H9 (cell line): ENCODE data around the gene TTN. TPM values are rescaled to one million over a fixed set of nuclear protein-coding genes. Genes with fewer than 3 reads are reported as not detected.

Experiments
- DNase-seq: peaks from one replicate; pipeline ENCODE4 v3.0.0-alpha.2; 2017
- H2AFZ ChIP-seq: one replicate; pipeline ENCODE4 v1.6.1; 2013; ENCODE audit warnings: mild to moderate bottlenecking, low read length, control low read depth, moderate library complexity
- H2AK5ac ChIP-seq: 2 replicates; pipeline ENCODE4 v1.6.1; 2013; ENCODE audit warnings: low read length, control low read depth, mixed read lengths; ENCODE audit not compliant: insufficient read length
- H2BK120ac ChIP-seq: one replicate; pipeline ENCODE4 v1.6.1; 2013; ENCODE audit warnings: low read depth, mild to moderate bottlenecking, low read length, control low read depth, inconsistent platforms; ENCODE audit not compliant: poor library complexity, severe bottlenecking
- H2BK12ac ChIP-seq: 2 replicates; pipeline ENCODE4 v1.6.1; 2013; ENCODE audit warnings: low read length, control low read depth, mixed read lengths, low read depth; ENCODE audit not compliant: insufficient read length
- H2BK15ac ChIP-seq: 2 replicates; pipeline ENCODE4 v1.6.1; 2013; ENCODE audit warnings: low read depth, low read length, control low read depth
- H2BK20ac ChIP-seq: one replicate; pipeline ENCODE4 v1.6.1; 2013; ENCODE audit warnings: low read depth, mild to moderate bottlenecking, low read length, control low read depth, inconsistent platforms; ENCODE audit not compliant: poor library complexity, severe bottlenecking
- H2BK5ac ChIP-seq: 2 replicates; pipeline ENCODE4 v1.6.1; 2013; ENCODE audit warnings: low read length, control low read depth, mixed read lengths; ENCODE audit not compliant: insufficient read length
- H3K14ac ChIP-seq: 2 replicates; pipeline ENCODE4 v1.6.1; 2013; ENCODE audit warnings: low read length, control low read depth; ENCODE audit not compliant: insufficient read depth
- H3K18ac ChIP-seq: 2 replicates; pipeline ENCODE4 v1.6.1; 2013; ENCODE audit warnings: low read depth, mild to moderate bottlenecking, mixed read lengths, low read length, control low read depth; ENCODE audit not compliant: insufficient read length
- H3K23ac ChIP-seq: 2 replicates; pipeline ENCODE4 v1.6.1; 2013; ENCODE audit warnings: low read length, control low read depth, mixed read lengths, low read depth; ENCODE audit not compliant: insufficient read length
- H3K23me2 ChIP-seq: 2 replicates; pipeline ENCODE4 v1.6.1; 2013; ENCODE audit warnings: low read depth, mild to moderate bottlenecking, mixed read lengths, low read length, control low read depth; ENCODE audit not compliant: insufficient read length, poor library complexity, severe bottlenecking
- H3K27ac ChIP-seq: 2 replicates; pipeline ENCODE4 v1.5.1; 2013; ENCODE audit warnings: low read length, control low read depth, mixed read lengths, low read depth; ENCODE audit not compliant: insufficient read length
- H3K27me3 ChIP-seq: 2 replicates; pipeline ENCODE4 v1.6.1; 2013; ENCODE audit warnings: low read length, control low read depth, inconsistent platforms; ENCODE audit not compliant: insufficient read depth
- H3K4ac ChIP-seq: 2 replicates; pipeline ENCODE4 v1.6.1; 2013; ENCODE audit warnings: low read depth, mild to moderate bottlenecking, control low read depth, inconsistent platforms, low read length, moderate library complexity
- H3K4me1 ChIP-seq: 2 replicates; pipeline ENCODE4 v1.6.1; 2013; ENCODE audit warnings: low read length, control low read depth, inconsistent platforms; ENCODE audit not compliant: insufficient read depth
- H3K4me2 ChIP-seq: 2 replicates; pipeline ENCODE4 v1.6.1; 2013; ENCODE audit warnings: low read length, control low read depth, mixed read lengths; ENCODE audit not compliant: insufficient read length, insufficient read depth
- H3K56ac ChIP-seq: 2 replicates; pipeline ENCODE4 v1.6.1; 2013; ENCODE audit warnings: low read depth, mild to moderate bottlenecking, mixed read lengths, low read length, control low read depth; ENCODE audit not compliant: insufficient read length
- H3K79me1 ChIP-seq: 2 replicates; pipeline ENCODE4 v1.6.1; 2013; ENCODE audit warnings: low read depth, mild to moderate bottlenecking, moderate library complexity, low read length, control low read depth, inconsistent platforms; ENCODE audit not compliant: insufficient read depth, poor library complexity, severe bottlenecking
- H3K79me2 ChIP-seq: 2 replicates; pipeline ENCODE4 v1.6.1; 2013; ENCODE audit warnings: low read length, control low read depth, inconsistent platforms; ENCODE audit not compliant: insufficient read depth
- H3K9ac ChIP-seq: 2 replicates; pipeline ENCODE4 v1.6.1; 2013; ENCODE audit warnings: low read length, control low read depth, mixed read lengths; ENCODE audit not compliant: insufficient read length; ENCODE audit errors: extremely low read depth
- H3K9me3 ChIP-seq: one replicate; pipeline ENCODE4 v1.6.1; 2013; ENCODE audit warnings: low read depth, low read length, inconsistent platforms; ENCODE audit not compliant: control insufficient read depth
- H3T11ph ChIP-seq: one replicate; pipeline ENCODE4 v1.6.1; 2013; ENCODE audit warnings: mild to moderate bottlenecking, low read length, control low read depth, inconsistent platforms
- H4K20me1 ChIP-seq: one replicate; pipeline ENCODE4 v1.6.1; 2013; ENCODE audit not compliant: control insufficient read depth, insufficient read length, insufficient read depth
- H4K5ac ChIP-seq: 2 replicates; pipeline ENCODE4 v1.6.1; 2013; ENCODE audit warnings: low read depth, mild to moderate bottlenecking, mixed read lengths, low read length, control low read depth; ENCODE audit not compliant: insufficient read length
- H4K8ac ChIP-seq: replicated peaks from 2 replicates; pipeline ENCODE4 v1.6.1; 2013; ENCODE audit warnings: low read length, control low read depth, mixed read lengths, low read depth; ENCODE audit not compliant: insufficient read length
- H4K91ac ChIP-seq: 2 replicates; pipeline ENCODE4 v1.6.1; 2013; ENCODE audit warnings: low read depth, mild to moderate bottlenecking, moderate library complexity, mixed read lengths, low read length, control low read depth; ENCODE audit not compliant: insufficient read length
- H3K27ac Mint-ChIP-seq, 3 experiments: 2 replicates in 2 of 3; 3 replicates in 1 of 3; pipeline ENCODE4 v1.8.0; 2020 to 2021; ENCODE audit warnings: mixed read lengths in 3 of 3, mild to moderate bottlenecking in 1 of 3, moderate library complexity in 1 of 3
- H3K27me3 Mint-ChIP-seq: 2 replicates; pipeline ENCODE4 v1.8.0; 2021; ENCODE audit warnings: low read depth, mild to moderate bottlenecking, moderate library complexity, mixed read lengths
- H3K36me3 Mint-ChIP-seq, 3 experiments: 2 replicates in 2 of 3; 3 replicates in 1 of 3; pipeline ENCODE4 v1.8.0; 2020 to 2021; ENCODE audit warnings: low read depth in 3 of 3, mixed read lengths in 3 of 3; ENCODE audit not compliant: insufficient read depth in 1 of 3
- H3K4me1 Mint-ChIP-seq, 2 experiments: 2 replicates each; pipeline ENCODE4 v1.8.0; 2020; ENCODE audit warnings: mixed read lengths in 2 of 2
- H3K4me3 Mint-ChIP-seq, 2 experiments: 2 replicates in 1 of 2; 3 replicates in 1 of 2; pipeline ENCODE4 v1.8.0; 2020 to 2021; ENCODE audit warnings: mild to moderate bottlenecking in 2 of 2, mixed read lengths in 2 of 2, moderate library complexity in 1 of 2
- H3K9me3 Mint-ChIP-seq, 2 experiments: 2 replicates in 1 of 2; 3 replicates in 1 of 2; pipeline ENCODE4 v1.8.0; 2020; ENCODE audit warnings: mild to moderate bottlenecking in 2 of 2, mixed read lengths in 2 of 2, moderate library complexity in 1 of 2
- CTCF ChIP-seq: fragments of 200-600 bp; sonication (generic); conservative IDR thresholded peaks from 3 replicates; pipeline ENCODE4 v1.8.0; 2021; ENCODE audit warnings: antibody characterized with exemption, mild to moderate bottlenecking
- WGBS: extraction: QIAGEN DNeasy Blood & Tissue Kit; methylation state at CpG from one replicate; pipeline ENCODE4 v1.1.7; 2013; ENCODE audit warnings: missing lambda C conversion rate, low lambda C conversion rate, mixed read lengths; ENCODE audit not compliant: insufficient read length; ENCODE audit errors: extremely low coverage; 5-methylcytosine and 5-hydroxymethylcytosine counted together
- total RNA-seq: library from RNA; stranded (reverse); gene quantifications from 2 replicates; pipeline ENCODE4 v1.2.1, GENCODE V29; 2021

TTN gene
- total RNA-seq, 1 experiment from 2014 or later = 0.70 TPM

GRCh38 chr2:178800510-178800909 lies 6.7 kb downstream of the TTN start:
- Histone ChIP-seq H3K4me1 (no peaks in the 10 kb centered on the region), H2BK120ac (no peak overlapping the region), H3K23me2 (no peaks in the 10 kb centered on the region), H3K9me3 (no peaks in the 10 kb centered on the region), H3K23ac (no peak overlapping the region), H3K9ac (no peak overlapping the region), H2BK12ac (no peak overlapping the region), H3K4ac (no peak overlapping the region), H2BK20ac (no peak overlapping the region), H4K20me1 (no peaks in the 10 kb centered on the region), H2BK15ac (no peak overlapping the region), H3K4me2 (no peak overlapping the region), H3K56ac (no peak overlapping the region), H4K91ac (no peak overlapping the region), H2BK5ac (no peak overlapping the region), H3K14ac (no peak overlapping the region), H4K5ac (no peak overlapping the region), H2AFZ (no peak overlapping the region), H4K8ac (no peak overlapping the region), H3T11ph (no peak overlapping the region), H3K18ac (no peak overlapping the region), H3K79me1 (no peaks in the 10 kb centered on the region), H3K79me2 (no peaks in the 10 kb centered on the region), H3K27me3 (no peaks in the 10 kb centered on the region), H2AK5ac (no peak overlapping the region), H3K27ac (no peak overlapping the region)
- peaks cover 3 to 4% of the 10 kb centered on the region in 2 experiments; a peak in 1 of 4 replicates for H3K4me1 Mint-ChIP-seq
- H3K4me3 Mint-ChIP-seq = no peak overlapping the region
- no peak for TF ChIP-seq CTCF
- no peaks in the 10 kb centered on the region; a peak in 1 of 5 replicates for H3K9me3 Mint-ChIP-seq
- H3K27me3 Mint-ChIP-seq = no peaks in the 10 kb centered on the region; the same call in 1 of the 2 replicates
- no peak for DNase-seq
- H3K36me3 Mint-ChIP-seq = no peaks in the 10 kb centered on the region
- WGBS = no CpG with 5 or more reads among the region's 7 CpGs
- H3K27ac Mint-ChIP-seq = no peak overlapping the region
